ENCODE results near the gene ZFYVE9.

Gene ZFYVE9

GRCh38 chr1:52240592-52241210 lies 98.8 kb downstream of the ZFYVE9 start:
- no peak for DNase-seq (ENCODE audit: low read depth in 4 of 4, low spot score in 1 of 4)

- DNase-seq (ENCODE audit: low read depth in 4 of 4, low spot score in 1 of 4), result no peak
Measured at GRCh38 chr1:52243221-52243987, 101.5 kb downstream of the ZFYVE9 start.

GRCh38 chr1:52249831-52250230 lies 107.9 kb downstream of the ZFYVE9 start:
- DNase-seq (ENCODE audit: low read depth in 4 of 4, low spot score in 1 of 4), result no peak

GRCh38 chr1:52253421-52253820 lies 111.5 kb downstream of the ZFYVE9 start:
- DNase-seq (ENCODE audit: low read depth in 4 of 4, low spot score in 1 of 4), result no peak

- DNase-seq (ENCODE audit: low read depth in 4 of 4, low spot score in 1 of 4), result no peak
Measured at GRCh38 chr1:52259886-52260285, 118.0 kb downstream of the ZFYVE9 start.

- DNase-seq (ENCODE audit: low read depth in 4 of 4, low spot score in 1 of 4), result no peak
Measured at GRCh38 chr1:52263153-52263910, 121.4 kb downstream of the ZFYVE9 start.

GRCh38 chr1:52264530-52265115 lies 122.7 kb downstream of the ZFYVE9 start:
- no peak for DNase-seq (ENCODE audit: low read depth in 4 of 4, low spot score in 1 of 4)

- no peak for DNase-seq (ENCODE audit: low read depth in 4 of 4, low spot score in 1 of 4)
Measured at GRCh38 chr1:52266507-52266906, 124.6 kb downstream of the ZFYVE9 start.

GRCh38 chr1:52268372-52268771 lies 126.5 kb downstream of the ZFYVE9 start:
- DNase-seq (ENCODE audit: low read depth in 4 of 4, low spot score in 1 of 4), result no peak

GRCh38 chr1:52281518-52281917 lies 139.6 kb downstream of the ZFYVE9 start:
- DNase-seq (ENCODE audit: low read depth in 4 of 4, low spot score in 1 of 4), result no peak

GRCh38 chr1:52288286-52288685 lies 146.4 kb downstream of the ZFYVE9 start:
- no peak for DNase-seq (ENCODE audit: low read depth in 4 of 4, low spot score in 1 of 4)

- no peak for DNase-seq (ENCODE audit: low read depth in 4 of 4, low spot score in 1 of 4)
Measured at GRCh38 chr1:52294580-52294979, 152.7 kb downstream of the ZFYVE9 start.

GRCh38 chr1:52296345-52296744 lies 154.5 kb downstream of the ZFYVE9 start:
- DNase-seq (ENCODE audit: low read depth in 4 of 4, low spot score in 1 of 4), result no peak

GRCh38 chr1:52305417-52306226 lies 163.7 kb downstream of the ZFYVE9 start:
- no peak for DNase-seq (ENCODE audit: low read depth in 4 of 4, low spot score in 1 of 4)

GRCh38 chr1:52306227-52307006 lies 164.5 kb downstream of the ZFYVE9 start:
- DNase-seq (ENCODE audit: low read depth in 4 of 4, low spot score in 1 of 4), result no peak

- no peak for DNase-seq (ENCODE audit: low read depth in 4 of 4, low spot score in 1 of 4)
Measured at GRCh38 chr1:52321061-52321460, 179.2 kb downstream of the ZFYVE9 start.

- no peak for DNase-seq (ENCODE audit: low read depth in 4 of 4, low spot score in 1 of 4)
Measured at GRCh38 chr1:52323731-52324130, 181.8 kb downstream of the ZFYVE9 start.

- DNase-seq (ENCODE audit: low read depth in 4 of 4, low spot score in 1 of 4), result no peak
Measured at GRCh38 chr1:52325786-52326185, 183.9 kb downstream of the ZFYVE9 start.

GRCh38 chr1:52328615-52329014 lies 186.7 kb downstream of the ZFYVE9 start:
- no peak for DNase-seq (ENCODE audit: low read depth in 4 of 4, low spot score in 1 of 4)

- DNase-seq (ENCODE audit: low read depth in 4 of 4, low spot score in 1 of 4), result no peak
Measured at GRCh38 chr1:52332411-52332810, 190.5 kb downstream of the ZFYVE9 start.
